ENCODE results near the gene PLXNA2.

GRCh38 chr1:208162903-208163302 lies 81.3 kb downstream of the PLXNA2 start:
- TF ChIP-seq SIN3A (IDR thresholded peaks at IDR 0.05; ENCODE audit: borderline replicate concordance, insufficient read depth, low read length) (no peak), POLR2AphosphoS5 (IDR thresholded peaks at IDR 0.05; ENCODE audit: low read depth, low read length) (no peak)
